ENCODE results near the gene NUP210. TPM values are rescaled to one million over a fixed set of nuclear protein-coding genes. Genes with fewer than 3 reads are reported as not detected.
"Not testable (repeated sequence)": the region's sequence is repeated elsewhere in the genome, so short reads cannot be mapped to it uniquely, and the experiment has no call there.

Gene NUP210
- total RNA-seq, 1 donor, result 0.45 TPM

DNA sequence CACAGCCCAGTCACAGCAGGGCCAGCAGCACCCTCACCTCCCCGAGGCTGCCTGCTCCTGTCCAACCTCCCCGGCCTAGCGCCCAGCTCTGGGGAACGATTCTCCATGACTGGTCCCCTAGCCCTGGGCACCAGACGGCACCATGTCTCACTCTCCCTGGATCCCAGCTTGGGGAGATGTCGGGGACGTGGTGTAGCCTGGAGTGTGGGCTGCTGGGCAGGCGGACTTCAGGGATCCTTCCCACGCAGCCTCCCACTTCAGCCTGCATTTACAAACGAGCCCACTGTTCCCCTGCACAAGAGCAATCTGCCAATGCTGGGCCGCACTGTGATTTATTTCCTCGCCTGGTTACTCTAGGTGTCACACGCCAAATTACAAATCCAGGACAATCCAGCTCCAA lies 31.3 kb downstream of the NUP210 start:
- DNase-seq (ENCODE audit: low read depth), result no peak
- TF ChIP-seq, protein P1, sequence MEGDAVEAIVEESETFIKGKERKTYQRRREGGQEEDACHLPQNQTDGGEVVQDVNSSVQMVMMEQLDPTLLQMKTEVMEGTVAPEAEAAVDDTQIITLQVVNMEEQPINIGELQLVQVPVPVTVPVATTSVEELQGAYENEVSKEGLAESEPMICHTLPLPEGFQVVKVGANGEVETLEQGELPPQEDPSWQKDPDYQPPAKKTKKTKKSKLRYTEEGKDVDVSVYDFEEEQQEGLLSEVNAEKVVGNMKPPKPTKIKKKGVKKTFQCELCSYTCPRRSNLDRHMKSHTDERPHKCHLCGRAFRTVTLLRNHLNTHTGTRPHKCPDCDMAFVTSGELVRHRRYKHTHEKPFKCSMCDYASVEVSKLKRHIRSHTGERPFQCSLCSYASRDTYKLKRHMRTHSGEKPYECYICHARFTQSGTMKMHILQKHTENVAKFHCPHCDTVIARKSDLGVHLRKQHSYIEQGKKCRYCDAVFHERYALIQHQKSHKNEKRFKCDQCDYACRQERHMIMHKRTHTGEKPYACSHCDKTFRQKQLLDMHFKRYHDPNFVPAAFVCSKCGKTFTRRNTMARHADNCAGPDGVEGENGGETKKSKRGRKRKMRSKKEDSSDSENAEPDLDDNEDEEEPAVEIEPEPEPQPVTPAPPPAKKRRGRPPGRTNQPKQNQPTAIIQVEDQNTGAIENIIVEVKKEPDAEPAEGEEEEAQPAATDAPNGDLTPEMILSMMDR (IDR thresholded peaks at IDR 0.05; ENCODE audit: insufficient read depth, low read length), result no peak
- no peak overlapping the region for H3K4me3 ChIP-seq (ENCODE audit: low read depth, low read length)

DNA sequence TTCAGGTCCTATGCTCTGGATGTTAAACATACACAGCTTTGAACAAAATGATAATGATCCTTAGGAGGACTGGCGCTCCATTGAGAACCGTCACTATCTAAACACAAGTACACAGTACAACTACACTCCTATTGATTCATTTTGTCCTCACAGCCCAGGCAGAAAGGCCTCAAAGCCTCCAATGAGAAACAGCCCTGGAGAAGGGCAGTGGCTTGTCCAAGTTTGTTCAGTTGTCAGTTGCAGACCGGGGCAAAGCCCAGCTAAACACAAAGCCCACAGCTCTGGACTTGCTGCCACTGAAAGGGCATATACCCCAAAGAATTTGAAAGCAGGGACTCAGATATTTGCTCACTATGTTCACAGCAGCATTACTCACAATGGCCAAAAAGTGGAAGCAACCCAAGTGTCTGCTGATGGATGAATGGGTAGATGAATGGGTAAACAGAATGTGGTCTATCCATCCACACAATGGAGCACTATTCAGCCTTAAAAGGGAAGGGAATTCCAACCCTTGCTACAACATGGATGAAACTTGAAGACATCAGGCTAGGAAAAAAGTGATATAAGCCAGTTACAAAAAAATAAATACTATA lies 34.7 kb downstream of the NUP210 start:
- no peak overlapping the region for H3K4me3 ChIP-seq (ENCODE audit: low read depth, low read length)
- DNase-seq (ENCODE audit: low read depth), result no peak
- TF ChIP-seq, protein P1 (IDR thresholded peaks at IDR 0.05; ENCODE audit: insufficient read depth, low read length), result no peak

DNA sequence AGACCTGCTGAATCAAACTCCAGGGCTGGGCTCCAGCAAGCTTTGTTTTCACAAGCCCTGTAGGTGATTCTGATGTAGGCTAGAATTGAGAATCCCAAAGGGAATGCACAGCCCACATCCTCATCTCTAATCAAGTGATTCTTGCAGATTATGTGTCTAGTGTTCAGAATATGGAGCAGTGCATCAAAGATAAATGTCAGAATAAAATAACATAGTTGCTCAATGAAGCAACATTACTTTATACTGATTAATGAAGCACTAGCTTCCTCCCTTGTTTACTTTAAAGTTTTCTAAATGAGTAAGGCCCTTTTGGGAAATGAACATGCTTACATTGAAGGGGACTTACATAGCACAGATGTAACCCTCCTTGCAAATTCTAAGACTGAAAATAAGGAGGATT lies 39.2 kb downstream of the NUP210 start:
- TF ChIP-seq, protein P1 (IDR thresholded peaks at IDR 0.05; ENCODE audit: insufficient read depth, low read length), result no peak
- DNase-seq (ENCODE audit: low read depth), result no peak
- no peak overlapping the region for H3K4me3 ChIP-seq (ENCODE audit: low read depth, low read length)

DNA sequence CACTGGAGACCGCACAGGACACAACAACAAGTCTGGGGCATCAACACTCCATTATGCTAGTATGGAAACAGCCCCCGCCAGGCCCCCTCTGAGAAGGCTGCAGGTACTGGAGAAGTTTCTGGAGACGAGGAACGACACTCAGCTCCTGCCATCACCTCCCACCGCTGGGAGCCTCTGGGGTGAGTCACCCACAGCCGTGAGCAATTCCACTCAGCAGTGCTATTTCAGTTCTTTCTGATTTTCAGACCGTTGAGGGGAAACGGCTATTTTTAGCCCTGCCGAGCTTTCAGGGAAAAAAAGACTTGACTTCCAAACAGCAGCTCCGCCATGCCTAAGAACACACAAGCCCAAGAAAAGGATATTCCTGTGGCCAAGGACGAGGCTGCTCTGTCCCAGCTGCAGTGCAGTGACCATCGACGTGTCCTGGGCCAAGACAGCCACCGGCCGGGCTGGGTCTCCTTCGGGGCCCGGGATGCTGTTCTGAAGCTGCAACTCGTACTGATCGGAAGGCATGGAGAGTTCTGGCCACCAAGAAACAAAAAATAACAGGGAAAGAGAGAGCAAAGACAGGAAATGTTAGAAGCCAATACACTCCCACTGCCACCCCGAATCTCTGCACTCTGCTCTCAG lies 40.8 kb downstream of the NUP210 start:
- DNase-seq (ENCODE audit: low read depth), result peak; percentile 74
- TF ChIP-seq, protein P1 (IDR thresholded peaks at IDR 0.05; ENCODE audit: insufficient read depth, low read length), result no peak
- no peak overlapping the region for H3K4me3 ChIP-seq (ENCODE audit: low read depth, low read length)

DNA sequence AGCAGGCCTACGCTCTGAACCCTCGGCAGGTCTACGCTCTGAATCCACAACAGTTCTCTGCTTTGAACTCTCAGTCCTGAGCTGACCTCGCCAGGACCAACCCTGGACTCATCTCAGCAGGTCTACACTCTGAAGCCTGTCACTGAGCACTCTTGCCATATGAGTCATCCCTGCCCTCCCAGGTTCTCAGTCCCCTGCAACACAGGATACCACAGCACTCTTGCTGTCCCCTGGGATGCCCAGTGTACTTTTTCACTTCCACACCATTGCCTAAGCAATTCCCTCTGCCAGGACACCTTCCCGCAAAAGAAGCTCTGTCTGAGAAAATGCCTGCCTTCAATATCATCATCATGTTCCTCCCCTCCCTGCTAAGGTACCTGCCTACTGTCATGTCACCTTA lies 42.0 kb downstream of the NUP210 start:
- DNase-seq (ENCODE audit: low read depth), result no peak
- TF ChIP-seq, protein P1 (IDR thresholded peaks at IDR 0.05; ENCODE audit: insufficient read depth, low read length), result no peak

DNA sequence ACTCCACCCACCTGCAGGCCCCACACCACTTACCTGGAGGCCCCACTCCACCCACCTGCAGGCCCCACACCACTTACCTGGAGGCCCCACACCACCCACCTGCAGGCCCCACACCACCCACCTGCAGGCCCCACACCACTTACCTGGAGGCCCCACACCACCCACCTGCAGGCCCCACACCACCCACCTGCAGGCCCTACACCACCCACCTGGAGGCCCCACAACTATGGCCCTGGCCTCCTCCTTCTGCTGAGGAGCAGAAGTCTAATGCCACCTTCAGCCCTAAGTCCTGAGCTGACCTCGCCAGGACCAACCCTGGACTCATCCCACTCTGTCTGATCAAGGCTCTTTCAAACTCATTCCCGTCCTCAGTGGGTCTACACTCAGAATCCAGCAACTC lies 42.4 kb downstream of the NUP210 start:
- not testable (repeated sequence) for H3K4me3 ChIP-seq (ENCODE audit: low read depth, low read length); DNase-seq (ENCODE audit: low read depth)

More for the DNA sequence above, 42.0 kb downstream of the NUP210 start:
- no peak overlapping the region for H3K4me3 ChIP-seq (ENCODE audit: low read depth, low read length)

DNA sequence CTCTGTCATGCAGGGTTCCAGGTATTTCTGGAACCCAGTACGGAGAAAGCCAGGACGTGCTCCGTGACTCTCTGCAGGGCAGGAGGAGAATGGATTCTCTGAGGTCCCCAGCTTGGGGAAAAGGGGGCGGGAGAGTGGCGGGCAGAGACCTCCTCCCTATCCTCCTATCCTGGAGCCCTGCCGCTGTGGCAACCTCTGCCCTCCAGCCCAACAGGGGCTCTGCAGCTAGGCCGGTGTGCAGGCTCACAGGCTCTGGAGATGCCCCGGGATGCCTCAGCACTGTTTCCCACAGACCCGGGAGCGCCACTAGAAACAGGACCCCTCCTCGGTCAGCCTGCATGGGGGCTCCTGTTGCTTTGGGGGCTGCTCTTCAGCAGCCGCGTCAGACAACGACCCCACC lies 43.1 kb downstream of the NUP210 start:
- TF ChIP-seq, protein P1 (IDR thresholded peaks at IDR 0.05; ENCODE audit: insufficient read depth, low read length), result no peak
- no peak overlapping the region for H3K4me3 ChIP-seq (ENCODE audit: low read depth, low read length)
- no peak for DNase-seq (ENCODE audit: low read depth)
